Measurements from ENCODE around the gene SLC5A12.

GRCh38 chr11:26675233-26675928, 46.5 kb downstream of the SLC5A12 start:
- TF ChIP-seq CTCF (conservative IDR thresholded peaks at IDR 0.05 in 1 of 2, IDR thresholded peaks at IDR 0.05 in 1 of 2; ENCODE audit: extremely low read depth in 1 of 2, insufficient read depth in 1 of 2, low read depth in 1 of 2, low read length in 2 of 2) (no peak), EZH2 (IDR thresholded peaks at IDR 0.05; ENCODE audit: borderline replicate concordance, low read length) (no peak)
